MCF 10A (cell line): ENCODE results near the gene CFAP97D1. TPM values are rescaled to one million over a fixed set of nuclear protein-coding genes. Genes with fewer than 3 reads are reported as not detected.
A peak's percentile ranks its signal among the peaks of the same experiment; 100 is the strongest.

Source experiments
- BruUV-seq: library from RNA; stranded (reverse); fragments of 400-500 nt; replicated peaks from 2 replicates; lab custom pipeline; 2021; lab: Mats Ljungman, UMichigan
- CTCF ChIA-PET: fragments of 300-600 bp; sonication (Branson Sonifier 250); formaldehyde crosslinking; extraction: SDS; loops from one replicate; lab custom pipeline; 2021; ENCODE audit warnings: antibody characterized with exemption, inconsistent platforms; lab: Yijun Ruan, JAX
- POLR2A ChIA-PET: fragments of 300-600, 350-650 bp; sonication (Branson Sonifier 250); formaldehyde crosslinking; extraction: SDS; loops from one replicate; lab custom pipeline; 2020; ENCODE audit warnings: antibody characterized with exemption, inconsistent platforms; lab: Yijun Ruan, JAX
- DNase-seq: peaks from one replicate; pipeline ENCODE4 v3.0.0-alpha.2; 2018; ENCODE audit not compliant: unreplicated experiment
- H3K27ac Mint-ChIP-seq: one replicate; pipeline ENCODE4 v1.8.0; 2022; ENCODE audit warnings: mild to moderate bottlenecking, low read depth, mixed read lengths; ENCODE audit not compliant: unreplicated experiment
- H3K27me3 Mint-ChIP-seq: one replicate; pipeline ENCODE4 v1.8.0; 2022; ENCODE audit warnings: mixed read lengths; ENCODE audit not compliant: insufficient read depth, unreplicated experiment
- H3K36me3 Mint-ChIP-seq: one replicate; pipeline ENCODE4 v1.8.0; 2022; ENCODE audit warnings: mild to moderate bottlenecking, moderate library complexity, mixed read lengths; ENCODE audit not compliant: insufficient read depth, unreplicated experiment
- H3K4me1 Mint-ChIP-seq: one replicate; pipeline ENCODE4 v1.8.0; 2022; ENCODE audit warnings: mixed read lengths; ENCODE audit not compliant: insufficient read depth, unreplicated experiment
- H3K4me3 Mint-ChIP-seq: one replicate; pipeline ENCODE4 v1.8.0; 2022; ENCODE audit warnings: mild to moderate bottlenecking, moderate library complexity, mixed read lengths; ENCODE audit not compliant: unreplicated experiment
- H3K9me3 Mint-ChIP-seq: one replicate; pipeline ENCODE4 v1.8.0; 2022; ENCODE audit warnings: mixed read lengths; ENCODE audit not compliant: unreplicated experiment
- CTCF ChIP-seq: fragments of 200-600 bp; IDR thresholded peaks from one replicate; pipeline ENCODE4 v1.8.0; 2022; ENCODE audit warnings: antibody characterized with exemption, mild to moderate bottlenecking; ENCODE audit not compliant: unreplicated experiment
- intact Hi-C: fragments of 100-400 bp; cut with micrococcal nuclease; formaldehyde crosslinking; loops from 2 replicates; pipeline ENCODE4 v1.14.1; 2022
- total RNA-seq: library from RNA; stranded (reverse); gene quantifications from 2 replicates; pipeline ENCODE4 v1.2.3, GENCODE V29; 2022

Gene CFAP97D1
- total RNA-seq, 1 experiment from 2014 or later, result not detected

DNA sequence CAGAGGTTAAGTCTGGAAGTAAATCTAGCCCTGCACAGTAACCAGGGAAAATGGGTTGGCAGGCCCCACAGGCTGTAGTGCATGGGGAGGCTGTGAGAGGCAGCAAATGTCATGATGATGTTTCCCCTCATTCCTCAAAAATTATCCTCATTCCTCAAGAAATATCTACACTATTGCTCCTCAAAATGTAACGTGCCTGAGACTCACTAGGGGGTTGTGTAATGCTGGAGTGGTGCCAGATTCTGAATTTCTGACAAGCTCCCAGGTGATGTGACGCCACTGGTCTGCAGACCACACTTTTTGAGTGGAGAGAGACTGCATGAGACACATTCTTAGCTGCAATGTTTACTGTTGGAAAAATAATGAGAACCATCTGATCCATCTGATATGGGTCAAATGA, 53.9 kb downstream of the CFAP97D1 start:
- Mint-ChIP-seq H3K4me3 (peak overlapping the region; percentile 77), H3K4me1 (peaks cover 12% of the 10 kb centered on the region), H3K9me3 (no peaks in the 10 kb centered on the region), H3K36me3 (peaks cover 11% of the 10 kb centered on the region), H3K27ac (no peak overlapping the region), H3K27me3 (no peaks in the 10 kb centered on the region)
- POLR2A ChIA-PET, result interaction anchor here (1.6 kb wide), 1 partner anchor 12 kb away, joined by 5 read pairs; no protein-coding TSS in a partner anchor
- peak; percentile 80 for DNase-seq
- intact Hi-C loops, result loop anchor here (5.0 kb wide), 1 partner anchor 52 kb away; the partner anchor contains the start of gene CFAP97D1
- CTCF ChIA-PET, result interaction anchor here (0.9 to 1.2 kb wide), 3 partner anchors 10 to 12 kb away, joined by 3 to 4 read pairs (median 3); no protein-coding TSS in a partner anchor
- BruUV-seq, result no TSS peak
- no peak for TF ChIP-seq CTCF

Other genes starting within 250 kb of the CFAP97D1 start
- 23.5 and 31.6 TPM in 2 replicates for gene ETV4, start 234.1 kb upstream of the CFAP97D1 start, total RNA-seq
- gene MEOX1, start 118.5 kb upstream of the CFAP97D1 start, total RNA-seq, result not detected in 2 replicates
- gene SOST, start 21.6 kb upstream of the CFAP97D1 start, total RNA-seq, result not detected in 2 replicates
- gene DUSP3, start 1.5 kb upstream of the CFAP97D1 start, total RNA-seq, result 39.7 and 55.0 TPM in 2 replicates
- 18.7 and 24.5 TPM in 2 replicates for gene MPP3, start 52.7 kb downstream of the CFAP97D1 start, total RNA-seq
- gene CD300LG, start 66.7 kb downstream of the CFAP97D1 start, total RNA-seq, result not detected in 2 replicates
- gene MPP2, start 127.1 kb downstream of the CFAP97D1 start, total RNA-seq, result not detected in 2 replicates
- gene PPY, start 162.0 kb downstream of the CFAP97D1 start, total RNA-seq, result not detected in 2 replicates
- gene PYY, start 173.5 kb downstream of the CFAP97D1 start, total RNA-seq, result not detected in 2 replicates
- gene NAGS, start 224.2 kb downstream of the CFAP97D1 start, total RNA-seq, result 0.88 and 1.6 TPM in 2 replicates
- 25.6 and 26.1 TPM in 2 replicates for gene TMEM101, start 234.5 kb downstream of the CFAP97D1 start, total RNA-seq